ENCODE results near the gene F2R. TPM values are rescaled to one million over a fixed set of nuclear protein-coding genes. Genes with fewer than 3 reads are reported as not detected.

Gene F2R
- total RNA-seq, 2 donors from 2014 or later: 4.5 to 10.6 TPM

DNA sequence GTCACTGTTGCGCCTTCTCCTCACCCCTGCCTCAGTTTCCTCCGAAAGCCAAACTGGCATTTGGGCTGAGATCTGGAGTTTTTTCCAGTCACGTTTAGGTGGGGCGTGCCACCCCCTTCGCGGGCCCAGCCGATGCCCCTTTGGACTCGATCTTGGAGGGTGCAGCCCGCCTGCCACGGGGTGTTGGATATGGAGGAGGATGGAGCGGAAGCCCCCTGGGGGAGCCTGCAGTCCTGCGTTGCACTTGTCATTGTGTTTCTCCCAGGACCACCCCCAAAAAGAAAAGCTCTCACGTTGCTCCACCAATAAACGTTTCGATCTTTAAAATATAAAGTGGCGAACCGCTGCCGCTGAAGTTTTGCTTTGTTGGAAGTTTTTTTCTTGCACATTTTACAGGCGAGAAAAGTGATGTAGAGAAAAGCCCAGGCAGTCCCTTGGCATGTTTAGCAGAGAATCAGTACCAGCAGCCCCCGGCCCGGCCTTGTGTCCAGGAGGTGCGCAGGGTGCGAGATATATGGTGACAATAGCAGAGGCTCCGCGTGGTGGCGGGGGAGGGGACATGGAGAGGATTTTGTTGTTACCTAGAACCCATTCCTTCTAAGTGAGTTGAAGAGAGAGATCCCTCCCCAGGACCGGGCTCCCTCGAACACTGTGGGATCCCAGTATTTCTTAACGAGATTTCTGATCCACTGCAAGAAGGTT, 681 bp downstream of the F2R start:
- peaks cover 23% of the 10 kb centered on the region for H3K4me1 Mint-ChIP-seq (ENCODE audit: low read depth)
- peak overlapping the region; percentile 73 for H3K27ac Mint-ChIP-seq
- no peaks in the 10 kb centered on the region for H3K9me3 Mint-ChIP-seq
- H3K27me3 Mint-ChIP-seq (ENCODE audit: low read depth): peaks cover 51% of the 10 kb centered on the region
- DNase-seq (peak; percentile 15 to 19), ATAC-seq (replicated peaks in 1 of 2) (peak in 1 of 2 donors; percentile 41)
- H3K36me3 Mint-ChIP-seq (ENCODE audit: insufficient read depth in 2 of 2): no peaks in the 10 kb centered on the region
- H3K4me3 Mint-ChIP-seq: peak overlapping the region; percentile 90 to 95

DNA sequence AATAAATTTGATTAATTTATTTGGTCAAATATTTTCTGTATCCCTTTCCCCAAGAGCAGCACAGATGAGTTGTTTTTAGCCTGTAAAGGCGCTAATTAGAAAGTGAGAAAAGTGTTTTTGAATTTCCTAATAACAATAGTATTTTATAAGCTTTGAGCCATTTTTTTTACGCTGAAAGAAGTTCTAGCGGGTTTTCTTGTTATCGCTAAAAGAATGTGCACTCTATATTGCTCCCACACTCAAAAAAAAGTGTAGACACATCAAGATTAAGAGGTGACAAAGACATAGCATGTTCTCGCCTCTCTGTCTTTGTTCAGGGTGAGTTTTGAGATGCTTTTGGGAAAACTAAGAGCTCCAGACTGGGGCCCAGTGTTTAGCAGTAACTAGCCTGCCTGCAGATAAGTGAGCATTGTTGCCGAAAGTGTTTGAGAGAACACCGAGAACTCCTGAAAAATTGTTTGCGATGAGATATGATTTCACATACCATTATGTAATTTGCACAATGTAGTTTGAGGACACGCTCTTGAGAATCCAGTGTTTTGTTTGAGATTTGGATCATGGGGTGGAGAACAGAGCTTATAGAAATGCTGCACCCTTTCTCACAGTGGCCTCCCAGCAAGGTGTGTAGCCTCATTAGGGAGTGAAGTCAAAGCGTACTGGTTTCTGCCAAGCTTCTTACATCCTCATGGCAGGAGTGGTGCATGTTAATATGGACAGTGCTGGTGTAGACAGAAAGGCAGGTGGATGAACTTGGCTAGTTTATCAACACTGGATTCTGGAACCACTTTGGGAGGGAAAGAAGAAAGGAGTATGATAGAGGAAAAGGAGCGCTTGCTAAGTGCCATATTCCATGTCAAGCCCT, 1.5 kb downstream of the F2R start:
- H3K27me3 Mint-ChIP-seq (ENCODE audit: low read depth): peaks cover 51% of the 10 kb centered on the region
- peak overlapping the region; percentile 73 for H3K27ac Mint-ChIP-seq
- DNase-seq (no peak), ATAC-seq (replicated peaks in 1 of 2) (no peak)
- no peaks in the 10 kb centered on the region for H3K36me3 Mint-ChIP-seq (ENCODE audit: insufficient read depth in 2 of 2)
- H3K4me1 Mint-ChIP-seq (ENCODE audit: low read depth): peaks cover 22% of the 10 kb centered on the region
- H3K4me3 Mint-ChIP-seq: peak overlapping the region; percentile 90 to 95
- H3K9me3 Mint-ChIP-seq: no peaks in the 10 kb centered on the region

DNA sequence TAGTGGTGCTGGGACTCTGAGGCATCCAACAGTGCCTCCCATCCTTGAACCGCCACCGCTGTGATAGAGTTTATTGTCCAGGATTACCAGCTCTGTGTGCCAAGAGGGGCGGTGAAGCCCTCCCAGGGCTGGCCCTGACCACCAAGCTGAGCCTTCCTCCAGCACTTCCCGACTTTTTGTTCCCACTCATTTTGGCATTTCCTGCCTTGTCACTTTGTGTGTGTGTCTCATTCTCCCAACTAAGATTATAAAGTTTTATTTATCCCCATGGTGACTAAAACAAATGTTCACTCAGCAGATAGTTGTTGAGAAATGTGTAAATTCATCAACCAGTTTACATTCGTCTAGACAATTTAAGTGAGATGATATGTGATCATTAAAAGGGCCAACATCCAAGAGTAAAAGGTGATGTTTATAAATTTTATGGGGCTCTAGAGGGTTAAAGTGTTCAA, 2.5 kb downstream of the F2R start:
- Mint-ChIP-seq H3K4me1 (ENCODE audit: low read depth) (peaks cover 22% of the 10 kb centered on the region), H3K27me3 (ENCODE audit: low read depth) (peaks cover 48% of the 10 kb centered on the region), H3K9me3 (no peaks in the 10 kb centered on the region), H3K4me3 (peak overlapping the region in 1 of 2 donors; percentile 61), H3K36me3 (ENCODE audit: insufficient read depth in 2 of 2) (no peaks in the 10 kb centered on the region), H3K27ac (peak overlapping the region; percentile 82)
- ATAC-seq (replicated peaks in 1 of 2) (no peak), DNase-seq (no peak)

DNA sequence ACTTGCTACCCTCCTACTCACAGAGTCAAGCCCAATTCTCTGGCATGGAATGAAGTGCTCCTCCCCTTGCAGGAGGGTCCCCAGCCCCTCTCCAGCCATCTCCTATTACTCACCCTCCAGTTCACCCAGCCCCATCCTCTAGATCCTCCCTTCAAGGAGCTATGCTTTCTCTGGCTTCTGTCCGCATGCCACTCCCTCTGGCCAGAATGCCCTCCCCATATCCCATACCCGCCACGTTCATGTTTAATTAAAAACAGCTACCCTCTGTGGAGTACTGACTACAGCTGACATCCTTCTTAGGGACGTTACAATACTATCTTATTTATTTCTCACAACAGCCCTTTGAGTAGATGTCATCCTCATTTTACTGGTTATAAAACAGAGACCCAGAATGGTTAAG, 3.0 kb downstream of the F2R start:
- no peaks in the 10 kb centered on the region for H3K36me3 Mint-ChIP-seq (ENCODE audit: insufficient read depth in 2 of 2)
- peaks cover 22% of the 10 kb centered on the region for H3K4me1 Mint-ChIP-seq (ENCODE audit: low read depth)
- no peak for DNase-seq
- H3K9me3 Mint-ChIP-seq: no peaks in the 10 kb centered on the region
- H3K27me3 Mint-ChIP-seq (ENCODE audit: low read depth): peaks cover 43% of the 10 kb centered on the region
- no peak overlapping the region for H3K27ac Mint-ChIP-seq
- H3K4me3 Mint-ChIP-seq: no peak overlapping the region
- no peak for ATAC-seq (replicated peaks in 1 of 2)

DNA sequence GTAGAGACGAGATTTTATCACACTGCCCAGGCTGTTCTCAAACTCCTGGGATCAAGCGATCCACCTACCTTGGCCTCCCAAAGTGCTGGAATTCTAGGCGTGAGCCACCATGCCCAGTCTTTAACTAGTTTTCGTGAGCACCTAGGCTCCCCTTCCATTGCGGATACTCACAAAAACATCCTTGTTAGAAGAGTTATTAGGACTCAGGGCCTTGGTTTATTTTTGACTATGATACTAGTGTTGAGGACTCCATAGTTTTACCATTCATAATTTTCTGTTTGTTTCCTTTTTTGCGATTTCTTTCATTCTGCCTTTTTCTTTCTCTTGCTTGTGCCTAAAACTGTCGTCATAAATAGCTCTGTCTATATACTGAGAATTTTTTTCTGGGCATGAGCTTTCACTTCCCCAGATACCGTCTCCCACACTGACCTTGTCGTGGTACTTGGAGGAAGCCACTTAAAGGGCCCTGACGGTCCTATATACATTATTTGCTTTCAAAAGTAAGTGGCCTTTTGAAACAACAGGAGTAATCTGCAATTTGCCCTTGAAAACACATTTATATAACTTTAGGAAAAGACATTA, 5.2 kb downstream of the F2R start:
- DNase-seq: no peak
- H3K27me3 Mint-ChIP-seq (ENCODE audit: low read depth): peaks cover 28% of the 10 kb centered on the region
- peak overlapping the region in 1 of 2 donors; percentile 24 for H3K4me3 Mint-ChIP-seq
- no peak for ATAC-seq (replicated peaks in 1 of 2)
- no peaks in the 10 kb centered on the region for H3K36me3 Mint-ChIP-seq (ENCODE audit: insufficient read depth in 2 of 2)
- no peaks in the 10 kb centered on the region for H3K9me3 Mint-ChIP-seq
- peaks cover 8% of the 10 kb centered on the region for H3K4me1 Mint-ChIP-seq (ENCODE audit: low read depth)
- H3K27ac Mint-ChIP-seq: peak overlapping the region; percentile 62

DNA sequence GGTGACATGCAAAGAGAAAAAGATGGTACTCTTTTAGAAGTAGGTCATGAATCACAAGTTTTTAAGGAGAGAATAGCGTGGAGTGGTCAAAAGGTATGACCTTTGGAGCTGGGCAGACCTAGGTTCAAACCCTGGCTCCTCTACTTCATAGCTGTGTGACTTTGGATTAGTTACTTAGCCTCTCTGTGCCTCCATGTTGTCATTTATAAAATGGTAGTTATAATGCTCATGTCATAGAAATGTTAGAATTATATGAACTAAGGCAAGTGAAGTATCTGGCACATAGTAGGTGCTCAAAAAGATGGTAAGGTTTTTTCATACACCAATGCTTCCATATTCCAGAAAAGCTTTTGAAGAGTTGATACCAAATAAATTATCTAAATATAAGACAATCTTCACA, 7.3 kb downstream of the F2R start:
- H3K4me1 Mint-ChIP-seq (ENCODE audit: low read depth): no peaks in the 10 kb centered on the region
- peaks cover 0 to under 1% of the 10 kb centered on the region in 2 donors for H3K9me3 Mint-ChIP-seq
- no peak for ATAC-seq (replicated peaks in 1 of 2)
- H3K36me3 Mint-ChIP-seq (ENCODE audit: insufficient read depth in 2 of 2): peaks cover 0 to under 1% of the 10 kb centered on the region in 2 donors
- peaks cover 9% of the 10 kb centered on the region for H3K27me3 Mint-ChIP-seq (ENCODE audit: low read depth)
- no peak overlapping the region for H3K4me3 Mint-ChIP-seq
- DNase-seq: no peak
- no peak overlapping the region for H3K27ac Mint-ChIP-seq

DNA sequence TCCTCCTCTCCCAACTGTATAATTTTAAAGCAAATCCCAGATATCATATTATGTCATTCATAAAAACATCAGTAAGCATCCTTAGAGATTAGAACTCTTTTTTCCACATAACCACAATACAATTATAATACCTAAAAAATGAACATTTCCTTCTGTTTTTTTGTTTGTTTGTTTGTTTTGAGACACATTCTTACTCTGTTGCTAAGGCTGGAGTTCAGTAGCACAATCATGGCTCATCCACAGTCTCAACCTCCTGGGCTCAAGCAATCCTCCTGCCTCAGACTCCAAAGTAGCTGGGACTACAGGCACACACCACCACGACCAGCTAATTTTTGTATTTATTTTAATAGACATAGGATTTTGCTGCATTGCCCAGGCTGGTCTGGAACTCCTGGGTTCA, 8.0 kb downstream of the F2R start:
- Mint-ChIP-seq H3K9me3 (peaks cover 0 to 2% of the 10 kb centered on the region in 2 donors), H3K4me3 (no peak overlapping the region), H3K4me1 (ENCODE audit: low read depth) (no peaks in the 10 kb centered on the region), H3K27ac (peak overlapping the region; percentile 85), H3K36me3 (ENCODE audit: insufficient read depth in 2 of 2) (peaks cover under 1 to 1% of the 10 kb centered on the region in 2 donors), H3K27me3 (ENCODE audit: low read depth) (peaks cover 3% of the 10 kb centered on the region)
- no peak for DNase-seq
- no peak for ATAC-seq (replicated peaks in 1 of 2)

DNA sequence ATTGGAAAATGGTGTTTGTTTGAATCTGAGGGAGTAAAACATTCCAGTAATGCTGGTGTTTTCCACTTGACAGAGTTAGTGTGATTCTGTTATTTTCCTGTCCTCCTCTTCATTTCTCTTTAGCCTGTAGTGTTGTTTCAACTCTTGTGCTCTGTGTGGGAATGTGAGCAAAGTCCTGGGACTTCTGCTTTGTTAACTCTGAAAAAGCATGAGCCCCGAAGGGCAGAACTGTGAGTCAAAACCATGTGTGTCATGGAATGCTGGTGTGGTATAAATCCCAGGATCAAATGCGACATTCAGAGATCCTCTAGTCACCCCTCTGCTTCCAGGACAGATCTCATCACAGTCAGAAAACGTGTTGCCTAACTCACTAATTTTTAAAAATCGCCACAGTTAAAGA, 8.9 kb downstream of the F2R start:
- ATAC-seq (replicated peaks in 1 of 2) (no peak), DNase-seq (no peak)
- Mint-ChIP-seq H3K27ac (peak overlapping the region; percentile 31), H3K4me3 (no peak overlapping the region), H3K36me3 (ENCODE audit: insufficient read depth in 2 of 2) (peaks cover 7 to 8% of the 10 kb centered on the region in 2 donors), H3K4me1 (ENCODE audit: low read depth) (no peaks in the 10 kb centered on the region), H3K27me3 (ENCODE audit: low read depth) (no peaks in the 10 kb centered on the region), H3K9me3 (peaks cover 6 to 11% of the 10 kb centered on the region in 2 donors)

DNA sequence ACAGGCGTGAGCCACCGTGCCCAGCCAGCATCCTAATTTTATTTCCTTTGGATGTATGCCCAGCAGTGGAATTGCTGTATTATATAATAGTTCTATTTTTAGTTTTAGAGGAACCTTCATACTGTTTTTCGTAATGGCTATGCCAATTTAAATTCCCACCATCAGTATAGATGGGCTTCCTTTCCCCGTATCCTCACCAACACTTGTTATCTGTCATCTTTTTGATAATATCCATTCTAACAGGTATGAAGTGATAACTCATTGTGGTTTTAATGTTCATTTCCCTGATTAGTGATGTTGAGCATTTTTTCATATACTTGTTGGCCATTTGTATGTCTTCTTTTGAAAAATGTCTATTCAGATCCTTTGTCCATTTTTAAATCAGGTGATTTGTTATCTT, 13.0 kb downstream of the F2R start:
- DNase-seq (no peak), ATAC-seq (replicated peaks in 1 of 2) (no peak)
- Mint-ChIP-seq H3K4me1 (ENCODE audit: low read depth) (peaks cover 6% of the 10 kb centered on the region), H3K9me3 (peaks cover 9 to 16% of the 10 kb centered on the region in 2 donors), H3K36me3 (ENCODE audit: insufficient read depth in 2 of 2) (peaks cover 16 to 18% of the 10 kb centered on the region in 2 donors), H3K27me3 (ENCODE audit: low read depth) (peaks cover 11% of the 10 kb centered on the region), H3K4me3 (no peak overlapping the region), H3K27ac (no peak overlapping the region)

DNA sequence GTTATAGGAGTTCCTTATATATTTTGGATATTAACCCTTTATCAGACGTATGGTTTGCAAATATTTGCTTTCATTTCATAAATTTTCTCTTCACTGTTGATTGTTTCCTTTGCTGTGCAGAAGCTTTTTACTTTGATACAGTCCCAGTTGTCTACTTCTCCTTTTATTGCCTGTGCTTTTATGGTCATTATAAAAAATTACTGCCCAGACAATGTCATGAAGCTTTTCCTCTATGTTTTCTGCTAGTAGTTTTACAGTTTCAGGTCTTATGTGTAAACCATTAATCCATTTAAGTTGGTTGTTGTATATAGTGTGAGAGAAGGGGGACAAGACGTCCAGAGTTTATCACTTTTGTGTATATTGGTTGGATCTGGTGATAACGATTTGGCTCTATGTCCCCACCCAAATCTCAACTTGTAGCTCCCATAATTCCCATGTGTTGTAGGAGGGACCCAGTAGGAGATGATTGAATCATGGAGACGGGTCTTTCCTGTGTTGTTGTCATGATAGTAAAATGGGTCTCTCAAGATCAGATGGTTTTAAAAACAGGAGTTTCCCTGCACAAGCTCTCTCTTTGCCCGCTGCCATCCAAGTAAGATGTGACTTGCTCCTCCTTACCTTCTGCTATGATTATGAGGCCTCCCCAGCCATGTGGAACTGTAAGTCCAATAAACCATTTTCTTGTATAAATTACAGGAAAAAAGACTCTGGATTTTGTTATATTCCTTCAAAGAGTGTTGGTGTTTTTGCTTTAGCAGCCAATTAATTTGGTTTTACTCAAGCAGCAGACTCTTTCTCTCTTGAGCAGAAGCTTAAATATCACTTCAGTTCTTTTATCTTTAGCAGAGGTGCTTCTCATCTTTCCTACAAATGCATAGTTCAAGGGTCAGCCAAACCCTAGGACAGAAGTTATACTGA, 13.7 kb downstream of the F2R start:
- no peak for ATAC-seq (replicated peaks in 1 of 2)
- Mint-ChIP-seq H3K9me3 (peaks cover 9 to 16% of the 10 kb centered on the region in 2 donors), H3K36me3 (ENCODE audit: insufficient read depth in 2 of 2) (peaks cover 16 to 18% of the 10 kb centered on the region in 2 donors)

DNA sequence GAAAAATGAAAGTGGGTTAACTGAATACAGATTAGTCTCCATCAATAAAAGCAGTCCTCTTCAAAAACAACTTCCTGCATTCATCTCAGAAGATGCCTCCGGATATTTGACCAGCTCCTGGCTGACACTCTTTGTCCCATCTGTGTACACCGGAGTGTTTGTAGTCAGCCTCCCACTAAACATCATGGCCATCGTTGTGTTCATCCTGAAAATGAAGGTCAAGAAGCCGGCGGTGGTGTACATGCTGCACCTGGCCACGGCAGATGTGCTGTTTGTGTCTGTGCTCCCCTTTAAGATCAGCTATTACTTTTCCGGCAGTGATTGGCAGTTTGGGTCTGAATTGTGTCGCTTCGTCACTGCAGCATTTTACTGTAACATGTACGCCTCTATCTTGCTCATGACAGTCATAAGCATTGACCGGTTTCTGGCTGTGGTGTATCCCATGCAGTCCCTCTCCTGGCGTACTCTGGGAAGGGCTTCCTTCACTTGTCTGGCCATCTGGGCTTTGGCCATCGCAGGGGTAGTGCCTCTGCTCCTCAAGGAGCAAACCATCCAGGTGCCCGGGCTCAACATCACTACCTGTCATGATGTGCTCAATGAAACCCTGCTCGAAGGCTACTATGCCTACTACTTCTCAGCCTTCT, 16.6 kb downstream of the F2R start:
- Mint-ChIP-seq H3K9me3 (peaks cover 9 to 16% of the 10 kb centered on the region in 2 donors), H3K36me3 (ENCODE audit: insufficient read depth in 2 of 2) (peaks cover 16 to 18% of the 10 kb centered on the region in 2 donors), H3K4me1 (ENCODE audit: low read depth) (peaks cover 19% of the 10 kb centered on the region)

More for the DNA sequence above, 13.7 kb downstream of the F2R start:
- Mint-ChIP-seq H3K4me3 (no peak overlapping the region), H3K4me1 (ENCODE audit: low read depth) (peaks cover 6% of the 10 kb centered on the region), H3K27me3 (ENCODE audit: low read depth) (peaks cover 11% of the 10 kb centered on the region), H3K27ac (no peak overlapping the region)
- DNase-seq: no peak

DNA sequence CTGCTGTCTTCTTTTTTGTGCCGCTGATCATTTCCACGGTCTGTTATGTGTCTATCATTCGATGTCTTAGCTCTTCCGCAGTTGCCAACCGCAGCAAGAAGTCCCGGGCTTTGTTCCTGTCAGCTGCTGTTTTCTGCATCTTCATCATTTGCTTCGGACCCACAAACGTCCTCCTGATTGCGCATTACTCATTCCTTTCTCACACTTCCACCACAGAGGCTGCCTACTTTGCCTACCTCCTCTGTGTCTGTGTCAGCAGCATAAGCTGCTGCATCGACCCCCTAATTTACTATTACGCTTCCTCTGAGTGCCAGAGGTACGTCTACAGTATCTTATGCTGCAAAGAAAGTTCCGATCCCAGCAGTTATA, 17.1 kb downstream of the F2R start:
- Mint-ChIP-seq H3K4me3 (peak overlapping the region; percentile 13 to 47), H3K27ac (peak overlapping the region; percentile 34), H3K36me3 (ENCODE audit: insufficient read depth in 2 of 2) (peaks cover 16 to 18% of the 10 kb centered on the region in 2 donors), H3K27me3 (ENCODE audit: low read depth) (peaks cover 11% of the 10 kb centered on the region), H3K4me1 (ENCODE audit: low read depth) (peaks cover 24% of the 10 kb centered on the region), H3K9me3 (peaks cover 9 to 16% of the 10 kb centered on the region in 2 donors)
- ATAC-seq (replicated peaks in 1 of 2): peak; percentile 88 to 91
- peak; percentile 22 to 55 for DNase-seq

More for the DNA sequence above, 16.6 kb downstream of the F2R start:
- H3K27ac Mint-ChIP-seq: peak overlapping the region; percentile 34
- peaks cover 11% of the 10 kb centered on the region for H3K27me3 Mint-ChIP-seq (ENCODE audit: low read depth)
- peak in 1 of 2 donors; percentile 19 for DNase-seq
- H3K4me3 Mint-ChIP-seq: peak overlapping the region; percentile 13 to 47
- peak; percentile 57 to 70 for ATAC-seq (replicated peaks in 1 of 2)

Data from activated T-cell treated with anti-CD3 and anti-CD28 coated beads, Interleukin-2, amount 50 U/mL, for 72 hours (primary cell).